ENCODE results near the gene MED4. TPM values are rescaled to one million over a fixed set of nuclear protein-coding genes. Genes with fewer than 3 reads are reported as not detected.

MED4 gene
- total and polyA plus RNA-seq, 2 donors (not counting 1 experiment from before 2014, with no cell fraction given) = 15.4 to 50.1 TPM

- ATAC-seq (ENCODE audit: low read depth) = no peak
- Mint-ChIP-seq H3K4me3 (no peak overlapping the region), H3K4me1 (no peaks in the 10 kb centered on the region), H3K9me3 (ENCODE audit: insufficient read depth) (peaks cover 2% of the 10 kb centered on the region), H3K27ac (no peak overlapping the region), H3K27me3 (no peaks in the 10 kb centered on the region)
- Histone ChIP-seq H3K4me1 (ENCODE audit: control insufficient read depth in 2 of 2, insufficient read depth in 2 of 2, low read length in 2 of 2) (no peaks in the 10 kb centered on the region), H3K4me2 (replicated peaks; ENCODE audit: low read depth, low read length, poor library complexity, severe bottlenecking) (no peak overlapping the region), H3K36me3 (replicated peaks in 1 of 2; ENCODE audit: control extremely low read depth in 1 of 2, control insufficient read depth in 1 of 2, extremely low read depth in 1 of 2, insufficient read depth in 2 of 2, low read length in 1 of 2) (peaks cover 23 to 51% of the 10 kb centered on the region in 2 experiments), H4K20me1 (ENCODE audit: control insufficient read depth, insufficient read depth, low read length, poor library complexity, severe bottlenecking) (no peaks in the 10 kb centered on the region), H2AFZ (ENCODE audit: insufficient read depth, low read depth, low read length, poor library complexity, severe bottlenecking) (no peak overlapping the region), H3K79me2 (ENCODE audit: control insufficient read depth, insufficient read depth, low read length) (peaks cover 5% of the 10 kb centered on the region), H3K9ac (ENCODE audit: low read length) (no peak overlapping the region), H3K27me3 (replicated peaks in 1 of 4; ENCODE audit: control extremely low read depth in 1 of 4, control insufficient read depth in 3 of 4, insufficient read depth in 4 of 4, low read length in 3 of 4) (no peaks in the 10 kb centered on the region), H3K27ac (ENCODE audit: low read length in 2 of 2) (no peak overlapping the region), H3K9me3 (ENCODE audit: control extremely low read depth in 1 of 3, control insufficient read depth in 2 of 3, insufficient read depth in 1 of 3, low read length in 2 of 3) (peaks cover 12 to 25% (median 24%) of the 10 kb centered on the region in 3 donors), H3K4me3 (ENCODE audit: control extremely low read depth in 1 of 5, extremely low read depth in 1 of 5, insufficient read depth in 1 of 5, low read depth in 2 of 5, low read length in 4 of 5) (no peak overlapping the region)
- POLR2A ChIA-PET = no interaction called here
- DNase-seq = no peak
- CTCF ChIA-PET = interaction anchor here (1.1 to 2.0 kb wide), 2 partner anchors 10 to 26 kb away, joined by 4 to 5 read pairs; partner anchors contain the start of gene MED4
- WGBS (ENCODE audit: insufficient coverage) = no CpG with 5 or more reads among the region's 2 CpGs
- intact Hi-C loops (cut with micrococcal nuclease) = no loop called here
- TF ChIP-seq CTCF (IDR thresholded peaks at IDR 0.05) = no peak
- no peak for TF ChIP-seq EZH2 (IDR thresholded peaks at IDR 0.05; ENCODE audit: borderline replicate concordance, insufficient read depth, low read depth, low read length, poor library complexity, severe bottlenecking)
Measured at GRCh38 chr13:48068952-48069351, 26.0 kb downstream of the MED4 start.

- Histone ChIP-seq H3K36me3 (replicated peaks in 1 of 2; ENCODE audit: control extremely low read depth in 1 of 2, control insufficient read depth in 1 of 2, extremely low read depth in 1 of 2, insufficient read depth in 2 of 2, low read length in 1 of 2) (peaks cover 16 to 43% of the 10 kb centered on the region in 2 experiments), H3K4me2 (replicated peaks; ENCODE audit: low read depth, low read length, poor library complexity, severe bottlenecking) (no peak overlapping the region), H3K4me3 (ENCODE audit: control extremely low read depth in 1 of 5, extremely low read depth in 1 of 5, insufficient read depth in 1 of 5, low read depth in 2 of 5, low read length in 4 of 5) (no peak overlapping the region), H3K27ac (ENCODE audit: low read length in 2 of 2) (no peak overlapping the region), H3K4me1 (ENCODE audit: control insufficient read depth in 2 of 2, insufficient read depth in 2 of 2, low read length in 2 of 2) (no peaks in the 10 kb centered on the region), H3K9me3 (ENCODE audit: control extremely low read depth in 1 of 3, control insufficient read depth in 2 of 3, insufficient read depth in 1 of 3, low read length in 2 of 3) (peaks cover 12 to 24% (median 22%) of the 10 kb centered on the region in 3 donors), H3K79me2 (ENCODE audit: control insufficient read depth, insufficient read depth, low read length) (peaks cover 5% of the 10 kb centered on the region), H4K20me1 (ENCODE audit: control insufficient read depth, insufficient read depth, low read length, poor library complexity, severe bottlenecking) (no peaks in the 10 kb centered on the region), H3K9ac (ENCODE audit: low read length) (no peak overlapping the region), H3K27me3 (replicated peaks in 1 of 4; ENCODE audit: control extremely low read depth in 1 of 4, control insufficient read depth in 3 of 4, insufficient read depth in 4 of 4, low read length in 3 of 4) (no peaks in the 10 kb centered on the region), H2AFZ (ENCODE audit: insufficient read depth, low read depth, low read length, poor library complexity, severe bottlenecking) (no peak overlapping the region)
- ChIA-PET POLR2A (no interaction called here), CTCF (interaction anchor here (0.6 kb wide), 1 partner anchor 701 kb away, joined by 3 read pairs; no protein-coding TSS in a partner anchor)
- H3K4me3 Mint-ChIP-seq = no peak overlapping the region
- TF ChIP-seq EZH2 (IDR thresholded peaks at IDR 0.05; ENCODE audit: borderline replicate concordance, insufficient read depth, low read depth, low read length, poor library complexity, severe bottlenecking) (no peak), CTCF (IDR thresholded peaks at IDR 0.05) (no peak)
- ATAC-seq (ENCODE audit: low read depth) (no peak), DNase-seq (no peak)
- no peaks in the 10 kb centered on the region for H3K4me1 Mint-ChIP-seq
- H3K27ac Mint-ChIP-seq = no peak overlapping the region
- H3K27me3 Mint-ChIP-seq = no peaks in the 10 kb centered on the region
- intact Hi-C loops (cut with micrococcal nuclease) = no loop called here
- H3K9me3 Mint-ChIP-seq (ENCODE audit: insufficient read depth) = peaks cover 2% of the 10 kb centered on the region
Measured at GRCh38 chr13:48068036-48068435, 26.9 kb downstream of the MED4 start.
